Fibroblast of villous mesenchyme (primary cell): ENCODE measurements around the gene RNF208. TPM values are rescaled to one million over a fixed set of nuclear protein-coding genes. Genes with fewer than 3 reads are reported as not detected.

Experiments
- DNase-seq: peaks from one replicate; pipeline ENCODE4 v3.0.0-alpha.2; 2010; ENCODE audit warnings: low read depth
- H3K4me3 ChIP-seq: 2 replicates; pipeline ENCODE4 v1.5.1; 2011; ENCODE audit warnings: low read depth, mild to moderate bottlenecking, low read length
- total RNA-seq: library from RNA; depleted of rRNA; stranded (reverse); fragments of >200 nt; gene quantifications from 2 replicates; pipeline ENCODE4 v1.2.3, GENCODE V29; 2012
- TF ChIP-seq, protein P1 (sequence below): IDR thresholded peaks from 2 replicates; pipeline ENCODE4 v1.5.1; 2012; ENCODE audit warnings: low read depth, mild to moderate bottlenecking, low read length; ENCODE audit not compliant: insufficient read depth

The RNF208 gene, protein sequence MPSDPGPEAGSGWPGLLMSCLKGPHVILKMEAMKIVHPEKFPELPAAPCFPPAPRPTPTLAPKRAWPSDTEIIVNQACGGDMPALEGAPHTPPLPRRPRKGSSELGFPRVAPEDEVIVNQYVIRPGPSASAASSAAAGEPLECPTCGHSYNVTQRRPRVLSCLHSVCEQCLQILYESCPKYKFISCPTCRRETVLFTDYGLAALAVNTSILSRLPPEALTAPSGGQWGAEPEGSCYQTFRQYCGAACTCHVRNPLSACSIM
- under 0.01 TPM in 1 of 2 replicates, not detected in the other for total RNA-seq

DNA sequence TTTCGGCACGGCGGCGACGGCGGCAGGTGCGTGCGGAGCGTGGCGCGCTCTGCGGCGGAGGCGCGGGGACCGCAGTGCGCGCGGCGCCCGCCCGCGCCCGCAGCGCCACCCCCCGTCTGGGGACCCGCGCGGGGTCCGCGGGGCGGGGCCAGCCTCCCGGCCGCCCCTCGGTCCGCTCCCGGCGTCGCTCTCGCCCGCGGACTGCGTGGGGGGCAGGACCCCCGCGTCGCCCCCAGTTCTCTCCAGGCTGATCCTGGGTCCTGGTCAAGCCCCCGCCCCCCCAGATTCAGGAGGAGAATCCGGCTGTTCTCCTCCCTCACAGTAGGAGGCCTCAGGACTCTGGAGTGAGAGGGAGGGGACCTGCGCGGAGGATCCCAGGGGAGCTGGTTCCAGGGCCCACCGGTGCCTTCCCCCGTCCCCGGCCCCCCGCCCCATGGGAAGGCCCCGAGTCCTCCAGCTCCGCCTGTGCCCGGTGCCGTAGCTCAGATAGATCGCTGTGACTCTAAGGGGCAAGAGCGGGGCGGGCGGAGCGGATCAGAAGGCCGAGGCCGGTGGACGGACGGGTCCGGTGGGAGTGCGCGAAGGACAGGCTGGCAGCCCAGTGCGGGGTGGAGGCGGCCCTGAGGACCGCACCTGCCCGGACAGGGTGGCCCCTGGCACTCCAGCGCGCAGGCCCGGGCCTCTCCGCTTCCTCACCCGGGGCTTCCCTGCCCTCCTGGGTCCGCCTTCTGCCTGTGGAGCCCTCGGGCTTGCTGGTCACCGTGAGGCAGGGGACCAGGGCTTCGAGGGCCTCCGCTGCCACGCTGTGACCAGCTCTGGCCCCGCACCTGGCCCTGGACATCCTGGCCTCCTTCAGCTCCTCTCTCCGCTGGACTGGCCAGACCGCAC, at the start of gene RNF208:
TSS of gene RNF208 (minus strand) at position 51 of the 888 bp plus-strand sequence. CDS start 1,028 bp downstream, outside the sequence.
- TF ChIP-seq, protein P1, sequence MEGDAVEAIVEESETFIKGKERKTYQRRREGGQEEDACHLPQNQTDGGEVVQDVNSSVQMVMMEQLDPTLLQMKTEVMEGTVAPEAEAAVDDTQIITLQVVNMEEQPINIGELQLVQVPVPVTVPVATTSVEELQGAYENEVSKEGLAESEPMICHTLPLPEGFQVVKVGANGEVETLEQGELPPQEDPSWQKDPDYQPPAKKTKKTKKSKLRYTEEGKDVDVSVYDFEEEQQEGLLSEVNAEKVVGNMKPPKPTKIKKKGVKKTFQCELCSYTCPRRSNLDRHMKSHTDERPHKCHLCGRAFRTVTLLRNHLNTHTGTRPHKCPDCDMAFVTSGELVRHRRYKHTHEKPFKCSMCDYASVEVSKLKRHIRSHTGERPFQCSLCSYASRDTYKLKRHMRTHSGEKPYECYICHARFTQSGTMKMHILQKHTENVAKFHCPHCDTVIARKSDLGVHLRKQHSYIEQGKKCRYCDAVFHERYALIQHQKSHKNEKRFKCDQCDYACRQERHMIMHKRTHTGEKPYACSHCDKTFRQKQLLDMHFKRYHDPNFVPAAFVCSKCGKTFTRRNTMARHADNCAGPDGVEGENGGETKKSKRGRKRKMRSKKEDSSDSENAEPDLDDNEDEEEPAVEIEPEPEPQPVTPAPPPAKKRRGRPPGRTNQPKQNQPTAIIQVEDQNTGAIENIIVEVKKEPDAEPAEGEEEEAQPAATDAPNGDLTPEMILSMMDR: no peak
- peak within 1 kb of the TSS; percentile 54 for H3K4me3 ChIP-seq
- DNase-seq: no peak

DNA sequence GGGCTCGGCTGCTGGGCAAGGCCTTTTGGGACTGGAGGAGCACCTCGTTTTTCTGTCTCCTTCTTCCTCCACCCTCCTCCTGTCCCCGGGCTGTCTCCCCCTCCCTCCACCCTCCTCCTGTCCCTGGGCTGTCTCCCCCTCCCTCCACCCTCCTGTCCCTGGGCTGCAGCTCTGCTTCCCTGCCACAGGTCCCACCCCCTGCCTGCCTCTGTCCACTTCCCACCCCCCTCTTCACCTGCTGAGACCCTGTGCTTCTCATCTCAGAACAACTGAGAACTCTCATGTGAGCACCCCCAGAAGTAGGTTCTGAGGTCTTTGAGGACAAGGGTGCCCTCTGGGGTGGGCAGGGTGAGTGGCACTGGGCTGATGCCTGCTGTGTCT, 49.6 kb upstream of the RNF208 start:
- DNase-seq: no peak
- TF ChIP-seq, protein P1: no peak
- H3K4me3 ChIP-seq: no peak overlapping the region

DNA sequence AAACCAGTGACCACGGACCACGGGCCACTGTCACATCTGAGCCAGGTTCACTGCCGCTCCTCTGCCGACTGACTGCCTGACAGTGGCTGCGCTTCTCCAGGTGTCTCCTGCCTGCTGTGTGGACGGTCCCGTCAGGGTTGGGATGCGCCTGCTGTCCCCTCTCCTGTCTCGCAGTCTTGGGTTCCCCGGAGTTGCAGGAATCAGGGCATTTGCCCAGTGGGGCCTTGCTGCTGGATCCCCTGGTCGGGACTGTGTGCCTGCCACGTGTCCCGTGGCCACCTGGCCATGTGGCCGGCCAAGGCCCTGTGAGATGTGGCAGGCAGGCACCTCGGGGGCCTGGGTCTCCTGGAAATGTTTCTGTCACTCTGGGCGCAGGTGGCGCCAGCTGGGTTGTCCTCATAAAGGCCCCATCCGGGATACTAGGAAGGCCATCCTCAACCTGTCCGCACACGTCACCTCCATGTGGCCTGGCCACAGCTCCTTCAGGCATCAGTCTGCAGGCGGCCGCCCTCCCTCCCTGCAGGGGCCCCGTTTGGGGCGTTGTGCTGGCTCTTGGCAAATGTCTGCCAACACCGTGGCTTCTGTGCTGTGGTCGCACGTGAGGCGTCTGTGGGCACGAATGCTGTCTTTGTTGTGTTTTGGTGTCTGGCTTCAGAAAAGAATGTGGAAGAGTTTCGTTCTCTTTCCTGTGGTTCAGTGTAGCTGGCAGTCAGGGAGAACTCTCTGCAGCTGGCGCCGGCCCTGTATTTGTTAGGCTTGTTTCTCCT, 49.1 kb upstream of the RNF208 start:
- DNase-seq: no peak
- TF ChIP-seq, protein P1: no peak
- H3K4me3 ChIP-seq: no peak overlapping the region

DNA sequence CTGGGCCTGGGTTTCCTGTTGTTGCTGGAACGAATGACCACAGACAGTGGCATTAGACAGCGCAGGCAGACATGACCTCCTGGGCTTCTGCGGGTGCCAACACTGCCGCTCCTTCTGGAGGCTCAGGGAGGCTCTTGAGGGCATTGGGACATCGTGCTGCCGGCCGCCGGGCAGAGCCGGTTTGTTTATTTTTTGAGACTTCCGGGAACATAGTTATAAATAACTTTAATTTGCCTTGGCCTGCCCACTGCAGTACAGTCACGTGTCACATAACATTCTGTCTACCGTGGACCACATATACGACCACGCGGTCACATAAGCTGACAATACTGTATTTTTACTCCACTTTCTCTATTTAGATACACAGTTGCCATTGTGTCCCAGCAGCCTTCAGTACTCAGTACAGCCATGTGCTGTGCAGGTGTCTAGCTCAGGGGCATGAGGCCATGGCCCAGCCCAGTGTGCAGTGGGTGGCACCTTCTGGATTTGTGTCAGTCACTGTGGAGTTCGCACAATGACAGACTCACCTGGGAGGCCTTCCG, 47.3 kb upstream of the RNF208 start:
- DNase-seq: peak; percentile 93
- no peak overlapping the region for H3K4me3 ChIP-seq
- TF ChIP-seq, protein P1: no peak

DNA sequence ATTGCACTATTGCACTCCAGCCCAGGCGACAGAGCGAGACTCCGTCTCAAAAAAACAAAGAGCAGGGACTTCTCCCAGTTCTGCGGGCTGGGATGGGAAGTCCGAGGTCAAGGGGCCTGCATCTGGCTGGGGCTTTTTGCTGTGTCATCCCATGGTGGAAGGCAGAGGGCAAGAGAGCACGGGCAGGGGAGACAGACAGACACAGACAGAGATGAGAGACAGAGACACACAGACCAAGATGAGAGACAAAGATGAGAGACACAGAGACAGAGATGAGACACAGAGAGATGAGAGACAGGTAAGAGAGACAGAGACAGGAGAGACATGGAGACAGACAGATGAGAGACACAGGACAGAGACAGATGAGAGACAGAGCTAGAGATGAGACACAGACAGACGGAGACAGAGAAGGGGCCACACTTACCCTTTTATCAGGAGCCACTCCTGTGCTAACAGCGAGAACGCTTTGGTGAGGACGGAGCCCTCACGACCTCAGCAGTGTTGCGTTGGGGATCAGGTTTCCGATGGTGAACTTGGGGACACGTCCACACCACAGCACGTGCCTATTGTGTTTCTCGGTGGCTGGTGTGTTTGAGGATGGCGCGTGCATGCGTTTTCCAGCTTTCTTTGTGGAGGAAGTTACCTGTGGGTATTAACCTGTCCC, 46.6 kb upstream of the RNF208 start:
- H3K4me3 ChIP-seq: no peak overlapping the region
- peak; percentile 81 for DNase-seq
- TF ChIP-seq, protein P1: no peak

DNA sequence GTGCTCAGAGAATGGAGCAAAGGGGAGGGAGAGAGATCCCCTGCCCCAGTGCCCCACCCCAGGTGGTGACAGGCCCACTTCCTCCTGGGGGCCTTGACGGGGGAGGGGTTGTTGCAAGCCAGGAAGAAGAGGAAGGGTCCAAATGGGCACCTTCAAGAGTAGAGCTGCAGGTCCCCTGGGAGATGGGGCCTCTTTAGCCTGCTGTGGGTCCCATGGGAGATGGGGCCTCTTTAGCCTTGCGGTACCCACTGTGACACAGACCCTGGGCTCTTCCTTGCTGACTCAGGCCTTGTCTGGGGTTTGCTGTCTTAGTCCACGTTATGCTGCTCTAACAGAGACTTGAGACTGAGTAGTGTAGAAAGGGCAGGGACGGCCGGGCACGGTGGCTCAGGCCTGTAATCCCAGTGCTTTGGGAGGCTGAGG, 45.9 kb upstream of the RNF208 start:
- no peak overlapping the region for H3K4me3 ChIP-seq
- TF ChIP-seq, protein P1: no peak
- peak; percentile 29 for DNase-seq
